A673 (cell line): ENCODE results near the gene SLC22A12. TPM values are rescaled to one million over a fixed set of nuclear protein-coding genes. Genes with fewer than 3 reads are reported as not detected.

ENCODE experiments used
- BruUV-seq: library from RNA; stranded (reverse); fragments of 400-500 nt; replicated peaks from 2 replicates; lab custom pipeline; 2021; lab: Mats Ljungman, UMichigan
- CTCF ChIA-PET: fragments of 300-600 bp; sonication (Branson Sonifier 250); formaldehyde crosslinking; loops from one replicate; lab custom pipeline; 2022; ENCODE audit warnings: antibody characterized with exemption; lab: Charles Lee
- POLR2A ChIA-PET: fragments of 300-600 bp; sonication (Branson Sonifier 250); formaldehyde crosslinking; loops from one replicate; lab custom pipeline; 2022; ENCODE audit warnings: antibody characterized with exemption; ENCODE audit not compliant: low non-redundant PET; lab: Charles Lee
- DNase-seq: peaks from one replicate; pipeline ENCODE4 v3.0.0-alpha.2; 2015; ENCODE audit warnings: low spot score
- H3K27ac ChIP-seq: fragments of 200-600 bp; sonication (generic); 2 replicates; pipeline ENCODE4 v1.5.1; 2016; ENCODE audit warnings: mixed run types, low read depth, mild to moderate bottlenecking, mixed read lengths, antibody characterized with exemption, low read length; ENCODE audit not compliant: poor library complexity, severe bottlenecking
- H3K27me3 ChIP-seq: fragments of 200-600 bp; sonication (generic); replicated peaks from 2 replicates; pipeline ENCODE4 v1.6.1; 2017; ENCODE audit warnings: mixed run types, low read depth, mild to moderate bottlenecking, mixed read lengths, antibody characterized with exemption, low read length; ENCODE audit not compliant: insufficient read depth, poor library complexity
- H3K36me3 ChIP-seq: fragments of 200-600 bp; sonication (generic); 2 replicates; pipeline ENCODE4 v1.6.1; 2016; ENCODE audit warnings: mixed run types, mild to moderate bottlenecking, mixed read lengths, antibody characterized with exemption, low read length; ENCODE audit not compliant: insufficient read depth, poor library complexity, severe bottlenecking
- H3K4me1 ChIP-seq: fragments of 200-600 bp; sonication (generic); 2 replicates; pipeline ENCODE4 v1.6.1; 2017; ENCODE audit warnings: mixed run types, mild to moderate bottlenecking, mixed read lengths, antibody characterized with exemption, low read length; ENCODE audit not compliant: insufficient read depth, poor library complexity, severe bottlenecking
- H3K4me3 ChIP-seq: fragments of 200-600 bp; sonication (generic); 2 replicates; pipeline ENCODE4 v1.5.1; 2016; ENCODE audit warnings: low read depth, mixed run types, mild to moderate bottlenecking, mixed read lengths, low read length; ENCODE audit not compliant: poor library complexity, severe bottlenecking
- H3K9me3 ChIP-seq: fragments of 200-600 bp; sonication (generic); 2 replicates; pipeline ENCODE4 v1.6.1; 2016; ENCODE audit warnings: mixed run types, low read depth, mild to moderate bottlenecking, mixed read lengths, antibody characterized with exemption, low read length; ENCODE audit not compliant: poor library complexity, severe bottlenecking
- CTCF ChIP-seq: fragments of 300-800, 200-600 bp; sonication (generic); conservative IDR thresholded peaks from 2 replicates; pipeline ENCODE4 v1.5.1; 2017; ENCODE audit warnings: low read depth, mild to moderate bottlenecking, antibody characterized with exemption, low read length, moderate library complexity, mixed read lengths
- EZH2 ChIP-seq: fragments of 200-600 bp; sonication (generic); IDR thresholded peaks from 2 replicates; pipeline ENCODE4 v1.6.1; 2017; ENCODE audit warnings: borderline replicate concordance, low read depth, mild to moderate bottlenecking, mixed read lengths, antibody characterized with exemption, low read length; ENCODE audit not compliant: poor library complexity, severe bottlenecking
- intact Hi-C: fragments of 100-400 bp; cut with micrococcal nuclease; formaldehyde crosslinking; loops from one replicate; pipeline ENCODE4 v1.10.0; 2022; ENCODE audit not compliant: unreplicated experiment
- total RNA-seq: library from RNA; stranded (reverse); gene quantifications from 2 replicates; pipeline ENCODE4 v1.2.3, GENCODE V29; 2021

Gene SLC22A12
- total RNA-seq, 1 experiment from 2014 or later: not detected

- H3K27me3 ChIP-seq: no peaks in the 10 kb centered on the region
- no peak for DNase-seq
- ChIA-PET POLR2A (interaction anchor here (0.6 kb wide), 1 partner anchor 24 kb away, joined by 6 read pairs; no protein-coding TSS in a partner anchor), CTCF (interaction anchor here (0.6 kb wide), 1 partner anchor 86 kb away, joined by 3 read pairs; no protein-coding TSS in a partner anchor)
- BruUV-seq: no TSS peak
- TF ChIP-seq EZH2 (no peak), CTCF (no peak)
- H3K9me3 ChIP-seq: no peaks in the 10 kb centered on the region
- intact Hi-C loops: no loop called here
- H3K27ac ChIP-seq: no peak overlapping the region
- H3K4me1 ChIP-seq: no peaks in the 10 kb centered on the region
- H3K36me3 ChIP-seq: no peaks in the 10 kb centered on the region
- H3K4me3 ChIP-seq: no peak overlapping the region
Observed at GRCh38 chr11:64599698-64600211, 8.7 kb downstream of the SLC22A12 start.

GRCh38 chr11:64600281-64600992 is 9.4 kb downstream of the SLC22A12 start:
- CTCF ChIA-PET: no interaction called here
- POLR2A ChIA-PET: interaction anchor here (0.6 kb wide), 1 partner anchor 23 kb away, joined by 6 read pairs; no protein-coding TSS in a partner anchor

More at GRCh38 chr11:64600281-64600992, 9.4 kb downstream of the SLC22A12 start:
- no peak overlapping the region for H3K4me3 ChIP-seq
- TF ChIP-seq CTCF: no peak
- TF ChIP-seq EZH2: no peak
- H3K36me3 ChIP-seq: no peaks in the 10 kb centered on the region
- no peak overlapping the region for H3K27ac ChIP-seq
- BruUV-seq: no TSS peak
- no peaks in the 10 kb centered on the region for H3K4me1 ChIP-seq
- no peak for DNase-seq
- intact Hi-C loops: no loop called here
- no peaks in the 10 kb centered on the region for H3K9me3 ChIP-seq
- H3K27me3 ChIP-seq: no peaks in the 10 kb centered on the region
